RWPE1 (cell line): Measurements from ENCODE around the gene EPS8L3.
"Not testable (repeated sequence)": the region's sequence is repeated elsewhere in the genome, so short reads cannot be mapped to it uniquely, and the experiment has no call there.

Experiments used
- CTCF ChIA-PET: fragments of 350-600 bp; sonication (Branson Sonifier 250); formaldehyde crosslinking; extraction: SDS; loops from one replicate; lab custom pipeline; 2021; lab: Yijun Ruan, JAX
- POLR2A ChIA-PET: fragments of 400-600 bp; formaldehyde crosslinking; extraction: SDS; loops from one replicate; lab custom pipeline; 2020; ENCODE audit warnings: antibody characterized with exemption; ENCODE audit not compliant: low non-redundant PET; lab: Yijun Ruan, JAX
- DNase-seq: peaks from one replicate; pipeline ENCODE4 v3.0.0; 2012; ENCODE audit warnings: low spot score
- H3K27ac ChIP-seq: fragments of 450-650 bp; 2 replicates; pipeline ENCODE4 v1.5.1; 2017
- CTCF ChIP-seq: fragments of 450-650 bp; conservative IDR thresholded peaks from 2 replicates; pipeline ENCODE4 v1.5.1; 2017; ENCODE audit warnings: low read depth, mild to moderate bottlenecking

EPS8L3 gene

GRCh38 chr1:109757936-109758786, 5.6 kb downstream of the EPS8L3 start:
- TF ChIP-seq CTCF, result no peak
- ChIA-PET CTCF (interaction anchor here (0.6 kb wide), 1 partner anchor 226 kb away, joined by 4 read pairs; no protein-coding TSS in a partner anchor), POLR2A (interaction anchor here (0.6 kb wide), 1 partner anchor 137 kb away, joined by 3 read pairs; no protein-coding TSS in a partner anchor)
- DNase-seq, result no peak
- H3K27ac ChIP-seq, result no peak overlapping the region

- TF ChIP-seq CTCF, result no peak
- POLR2A ChIA-PET, result no interaction called here
- H3K27ac ChIP-seq, result no peak overlapping the region
- CTCF ChIA-PET, result interaction anchor here (0.6 to 1.2 kb wide), 3 partner anchors 17 to 227 kb away, joined by 3 to 4 read pairs (median 4); no protein-coding TSS in a partner anchor
- no peak for DNase-seq
Observed at GRCh38 chr1:109756848-109757521, 6.7 kb downstream of the EPS8L3 start.

- H3K27ac ChIP-seq, POLR2A ChIA-PET, DNase-seq: not testable (repeated sequence)
- CTCF ChIA-PET, result interaction anchor here (0.7 to 1.2 kb wide), 3 partner anchors 18 to 225 kb away, joined by 3 to 4 read pairs (median 3); no protein-coding TSS in a partner anchor
Observed at GRCh38 chr1:109756325-109756724, 7.4 kb downstream of the EPS8L3 start.

- H3K27ac ChIP-seq, result no peak overlapping the region
- no peak for TF ChIP-seq CTCF
- no peak for DNase-seq
- ChIA-PET CTCF (no interaction called here), POLR2A (no interaction called here)
Observed at GRCh38 chr1:109754738-109755137, 9.0 kb downstream of the EPS8L3 start.

GRCh38 chr1:109751531-109752260, 12.0 kb downstream of the EPS8L3 start:
- no peak for DNase-seq
- no peak overlapping the region for H3K27ac ChIP-seq
- ChIA-PET CTCF (interaction anchor here (0.7 kb wide), 1 partner anchor 30 kb away, joined by 5 read pairs; no protein-coding TSS in a partner anchor), POLR2A (no interaction called here)
- TF ChIP-seq CTCF, result no peak

GRCh38 chr1:109750920-109751319, 12.8 kb downstream of the EPS8L3 start:
- H3K27ac ChIP-seq, result no peak overlapping the region
- ChIA-PET CTCF (interaction anchor here (0.7 to 2.0 kb wide), 2 partner anchors 26 to 111 kb away, joined by 4 to 10 read pairs; no protein-coding TSS in a partner anchor), POLR2A (no interaction called here)
- TF ChIP-seq CTCF, result no peak
- DNase-seq, result no peak
